OCI-LY7 (cell line): ENCODE results near the gene MS4A6E. TPM values are rescaled to one million over a fixed set of nuclear protein-coding genes. Genes with fewer than 3 reads are reported as not detected.

Source experiments
- BruUV-seq: library from RNA; stranded (reverse); fragments of 400-500 nt; replicated peaks from 2 replicates; lab custom pipeline; 2021; lab: Mats Ljungman, UMichigan
- CTCF ChIA-PET: fragments of 300-600 bp; sonication (Branson Sonifier 250); formaldehyde crosslinking; loops from one replicate; lab custom pipeline; 2022; ENCODE audit warnings: antibody characterized with exemption; ENCODE audit not compliant: unreplicated experiment; lab: Charles Lee
- POLR2A ChIA-PET: fragments of 300-600 bp; sonication (Branson Sonifier 250); formaldehyde crosslinking; loops from one replicate; lab custom pipeline; 2022; ENCODE audit warnings: antibody characterized with exemption; lab: Charles Lee
- DNase-seq: peaks from one replicate; pipeline ENCODE4 v3.0.0-alpha.2; 2015; ENCODE audit warnings: low spot score
- H2AFZ ChIP-seq: fragments of 200-600 bp; sonication (generic), shearing (Covaris generic); 2 replicates; pipeline ENCODE4 v1.6.1; 2014; ENCODE audit warnings: mild to moderate bottlenecking, antibody characterized with exemption, low read length, moderate library complexity
- H3K27ac ChIP-seq: fragments of 200-600 bp; sonication (generic); 2 replicates; pipeline ENCODE4 v1.5.1; 2014; ENCODE audit warnings: mixed run types, low read depth, mild to moderate bottlenecking, moderate library complexity, low read length, inconsistent platforms; ENCODE audit not compliant: poor library complexity, severe bottlenecking
- H3K36me3 ChIP-seq: fragments of 200-600 bp; sonication (generic); 2 replicates; pipeline ENCODE4 v1.6.1; 2014; ENCODE audit warnings: mild to moderate bottlenecking, antibody characterized with exemption, low read length, moderate library complexity, mixed read lengths; ENCODE audit not compliant: insufficient read depth
- H3K4me1 ChIP-seq: fragments of 200-600 bp; sonication (generic); 2 replicates; pipeline ENCODE4 v1.5.1; 2014; ENCODE audit warnings: mild to moderate bottlenecking, low read length; ENCODE audit not compliant: insufficient read depth, poor library complexity, severe bottlenecking
- H3K4me2 ChIP-seq: fragments of 200-600 bp; sonication (generic); 2 replicates; pipeline ENCODE4 v1.6.1; 2014; ENCODE audit warnings: mild to moderate bottlenecking, low read length
- H3K4me3 ChIP-seq: fragments of 200-600 bp; sonication (generic); 2 replicates; pipeline ENCODE4 v1.5.1; 2014; ENCODE audit warnings: mild to moderate bottlenecking, low read depth, low read length; ENCODE audit not compliant: poor library complexity, severe bottlenecking
- H3K79me2 ChIP-seq: fragments of 200-600 bp; sonication (generic); 2 replicates; pipeline ENCODE4 v1.6.1; 2016; ENCODE audit warnings: low read depth, mild to moderate bottlenecking, low read length, moderate library complexity, mixed read lengths; ENCODE audit not compliant: insufficient read depth
- H3K9me2 ChIP-seq: fragments of 200-600 bp; sonication (generic); 2 replicates; pipeline ENCODE4 v1.6.1; 2016; ENCODE audit warnings: mild to moderate bottlenecking, low read length, mixed read lengths; ENCODE audit not compliant: insufficient read depth
- H3K9me3 ChIP-seq: fragments of 200-600 bp; sonication (generic); 2 replicates; pipeline ENCODE4 v1.6.1; 2014; ENCODE audit warnings: mild to moderate bottlenecking, mixed run types, low read length, mixed read lengths
- H4K20me1 ChIP-seq: fragments of 200-600 bp; sonication (generic); 2 replicates; pipeline ENCODE4 v1.6.1; 2014; ENCODE audit warnings: mild to moderate bottlenecking, antibody characterized with exemption, low read length, moderate library complexity, mixed read lengths; ENCODE audit not compliant: insufficient read depth
- EZH2phosphoT487 ChIP-seq: fragments of 200-600 bp; sonication (generic); IDR thresholded peaks from 2 replicates; pipeline ENCODE4 v1.6.1; 2018; ENCODE audit warnings: low read depth, borderline replicate concordance, mild to moderate bottlenecking, mixed run types, antibody characterized with exemption, low read length, moderate library complexity, mixed read lengths
- intact Hi-C: fragments of 100-400 bp; cut with micrococcal nuclease; formaldehyde crosslinking; loops from one replicate; pipeline ENCODE4 v1.10.0; 2022; ENCODE audit not compliant: unreplicated experiment
- total RNA-seq, 2 experiments: library from RNA; depleted of rRNA in 1 of 2; stranded (reverse); fragments of >200 nt in 1 of 2; shearing (Covaris generic) in 1 of 2; gene quantifications; 2 replicates each; pipeline ENCODE4 v1.2.3, GENCODE V29; 2014 to 2022
- TF ChIP-seq, protein P1 (sequence below): fragments of 200-600 bp; sonication (generic); conservative IDR thresholded peaks from 2 replicates; pipeline ENCODE4 v1.5.1; 2014; ENCODE audit warnings: mild to moderate bottlenecking, antibody characterized with exemption, low read length, moderate library complexity, mixed read lengths

The MS4A6E gene
- total RNA-seq, 2 experiments from 2014 or later = not detected

DNA sequence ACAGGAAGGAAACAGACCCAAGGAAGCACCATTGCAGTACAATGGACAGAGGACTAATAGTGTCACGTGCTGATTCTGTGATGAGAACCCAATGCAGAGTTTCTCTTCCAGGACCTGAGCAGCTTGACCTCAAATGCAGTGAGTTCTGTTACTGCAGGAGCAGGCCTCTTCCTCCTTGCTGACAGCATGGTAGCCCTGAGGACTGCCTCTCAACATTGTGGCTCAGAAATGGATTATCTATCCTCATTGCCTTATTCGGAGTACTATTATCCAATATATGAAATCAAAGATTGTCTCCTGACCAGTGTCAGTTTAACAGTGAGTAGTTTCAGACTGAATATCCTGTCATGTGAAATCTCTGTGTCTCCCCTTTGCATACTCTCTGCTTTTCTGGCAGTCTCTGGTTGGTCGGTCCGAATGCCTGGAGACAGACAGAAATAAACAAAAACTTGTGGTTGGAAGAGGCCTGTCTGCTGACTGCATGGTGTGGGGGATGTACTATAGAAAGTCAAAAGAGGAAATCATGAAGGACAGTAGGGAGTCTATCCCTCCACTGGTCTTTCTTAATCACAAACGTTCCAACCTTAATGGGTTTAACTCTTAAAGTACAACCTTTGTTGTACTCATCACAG lies 62.3 kb downstream of the MS4A6E start:
- Histone ChIP-seq H3K36me3 (no peaks in the 10 kb centered on the region), H3K27ac (no peak overlapping the region), H3K4me1 (peaks cover 16% of the 10 kb centered on the region), H3K9me3 (no peaks in the 10 kb centered on the region), H3K79me2 (no peaks in the 10 kb centered on the region), H2AFZ (peak overlapping the region; percentile 18; the same call in 1 of the 2 replicates), H3K4me3 (no peak overlapping the region), H3K9me2 (no peaks in the 10 kb centered on the region), H3K4me2 (0 out of 2 replicates have a peak overlapping the region, but pooled peaks have one; percentile 5), H4K20me1 (no peaks in the 10 kb centered on the region)
- no TSS peak for BruUV-seq
- ChIA-PET CTCF (no interaction called here), POLR2A (no interaction called here)
- DNase-seq = peak; percentile 28
- TF ChIP-seq EZH2phosphoT487 = no peak
- TF ChIP-seq, protein P1, sequence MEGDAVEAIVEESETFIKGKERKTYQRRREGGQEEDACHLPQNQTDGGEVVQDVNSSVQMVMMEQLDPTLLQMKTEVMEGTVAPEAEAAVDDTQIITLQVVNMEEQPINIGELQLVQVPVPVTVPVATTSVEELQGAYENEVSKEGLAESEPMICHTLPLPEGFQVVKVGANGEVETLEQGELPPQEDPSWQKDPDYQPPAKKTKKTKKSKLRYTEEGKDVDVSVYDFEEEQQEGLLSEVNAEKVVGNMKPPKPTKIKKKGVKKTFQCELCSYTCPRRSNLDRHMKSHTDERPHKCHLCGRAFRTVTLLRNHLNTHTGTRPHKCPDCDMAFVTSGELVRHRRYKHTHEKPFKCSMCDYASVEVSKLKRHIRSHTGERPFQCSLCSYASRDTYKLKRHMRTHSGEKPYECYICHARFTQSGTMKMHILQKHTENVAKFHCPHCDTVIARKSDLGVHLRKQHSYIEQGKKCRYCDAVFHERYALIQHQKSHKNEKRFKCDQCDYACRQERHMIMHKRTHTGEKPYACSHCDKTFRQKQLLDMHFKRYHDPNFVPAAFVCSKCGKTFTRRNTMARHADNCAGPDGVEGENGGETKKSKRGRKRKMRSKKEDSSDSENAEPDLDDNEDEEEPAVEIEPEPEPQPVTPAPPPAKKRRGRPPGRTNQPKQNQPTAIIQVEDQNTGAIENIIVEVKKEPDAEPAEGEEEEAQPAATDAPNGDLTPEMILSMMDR = no peak
- intact Hi-C loops = no loop called here

GRCh38 chr11:60390419-60390818 lies 63.4 kb downstream of the MS4A6E start:
- POLR2A ChIA-PET = interaction anchor here (1.3 kb wide), 1 partner anchor 12 kb away, joined by 4 read pairs; the partner anchor contains the start of gene MS4A7
- TF ChIP-seq, protein P1 = no peak
- no peak for TF ChIP-seq EZH2phosphoT487
- no peaks in the 10 kb centered on the region for H3K9me3 ChIP-seq
- H3K9me2 ChIP-seq = no peaks in the 10 kb centered on the region
- no peaks in the 10 kb centered on the region for H3K36me3 ChIP-seq
- DNase-seq = no peak
- H3K4me2 ChIP-seq = no peak overlapping the region
- peaks cover 16% of the 10 kb centered on the region for H3K4me1 ChIP-seq
- no peak overlapping the region for H3K4me3 ChIP-seq
- no TSS peak for BruUV-seq
- no peaks in the 10 kb centered on the region for H4K20me1 ChIP-seq
- CTCF ChIA-PET = no interaction called here
- H2AFZ ChIP-seq = 0 out of 2 replicates have a peak overlapping the region, but pooled peaks have one; percentile 18
- H3K27ac ChIP-seq = no peak overlapping the region
- no peaks in the 10 kb centered on the region for H3K79me2 ChIP-seq
- intact Hi-C loops = no loop called here

Other genes with a start within 250 kb of the MS4A6E start
- not detected in 2 replicates for gene MS4A2, start 238.6 kb upstream of the MS4A6E start, total RNA-seq (2014; rRNA removed; shearing (Covaris generic))
- not detected in 2 replicates for gene MS4A2, start 238.6 kb upstream of the MS4A6E start, total RNA-seq (2022)
- not detected in 2 replicates for gene MS4A6A, start 144.2 kb upstream of the MS4A6E start, total RNA-seq (2014; rRNA removed; shearing (Covaris generic))
- not detected in 2 replicates for gene MS4A6A, start 144.2 kb upstream of the MS4A6E start, total RNA-seq (2022)
- gene MS4A4E, start 84.1 kb upstream of the MS4A6E start, total RNA-seq (2014; rRNA removed; shearing (Covaris generic)) = not detected in 2 replicates
- not detected in 2 replicates for gene MS4A4E, start 84.1 kb upstream of the MS4A6E start, total RNA-seq (2022)
- 0.51 TPM in 1 of 2 replicates, not detected in the other for gene MS4A4A, start 46.6 kb upstream of the MS4A6E start, total RNA-seq (2014; rRNA removed; shearing (Covaris generic))
- not detected in 2 replicates for gene MS4A4A, start 46.6 kb upstream of the MS4A6E start, total RNA-seq (2022)
- 0.26 and 0.54 TPM in 2 replicates for gene MS4A7, start 51.3 kb downstream of the MS4A6E start, total RNA-seq (2014; rRNA removed; shearing (Covaris generic))
- 1.1 and 2.4 TPM in 2 replicates for gene MS4A7, start 51.3 kb downstream of the MS4A6E start, total RNA-seq (2022)
- gene MS4A14, start 69.2 kb downstream of the MS4A6E start, total RNA-seq (2014; rRNA removed; shearing (Covaris generic)) = 0.15 TPM in 1 of 2 replicates, not detected in the other
- 0.18 TPM in 1 of 2 replicates, not detected in the other for gene MS4A14, start 69.2 kb downstream of the MS4A6E start, total RNA-seq (2022)
- gene MS4A5, start 102.3 kb downstream of the MS4A6E start, total RNA-seq (2014; rRNA removed; shearing (Covaris generic)) = not detected in 2 replicates
- gene MS4A5, start 102.3 kb downstream of the MS4A6E start, total RNA-seq (2022) = not detected in 2 replicates
- 435 and 488 TPM in 2 replicates for gene MS4A1, start 128.6 kb downstream of the MS4A6E start, total RNA-seq (2014; rRNA removed; shearing (Covaris generic))
- gene MS4A1, start 128.6 kb downstream of the MS4A6E start, total RNA-seq (2022) = 559 and 603 TPM in 2 replicates
- 1.8 TPM in 1 of 2 replicates, not detected in the other for gene MS4A12, start 165.5 kb downstream of the MS4A6E start, total RNA-seq (2014; rRNA removed; shearing (Covaris generic))
- gene MS4A12, start 165.5 kb downstream of the MS4A6E start, total RNA-seq (2022) = not detected in 2 replicates
- not detected in 2 replicates for gene MS4A13, start 188.1 kb downstream of the MS4A6E start, total RNA-seq (2014; rRNA removed; shearing (Covaris generic))
- gene MS4A13, start 188.1 kb downstream of the MS4A6E start, total RNA-seq (2022) = not detected in 2 replicates